Measurements from ENCODE around the gene GRM4. TPM values are rescaled to one million over a fixed set of nuclear protein-coding genes. Genes with fewer than 3 reads are reported as not detected.
"Not testable (repeated sequence)": the region's sequence is repeated elsewhere in the genome, so short reads cannot be mapped to it uniquely, and the experiment has no call there.

The GRM4 gene
- polyA plus RNA-seq (2013, experiment 1 of 2; ENCODE audit: insufficient read length): 0.14 TPM
- polyA plus RNA-seq (2013, experiment 2 of 2; ENCODE audit: insufficient read length): 0.14 TPM

DNA sequence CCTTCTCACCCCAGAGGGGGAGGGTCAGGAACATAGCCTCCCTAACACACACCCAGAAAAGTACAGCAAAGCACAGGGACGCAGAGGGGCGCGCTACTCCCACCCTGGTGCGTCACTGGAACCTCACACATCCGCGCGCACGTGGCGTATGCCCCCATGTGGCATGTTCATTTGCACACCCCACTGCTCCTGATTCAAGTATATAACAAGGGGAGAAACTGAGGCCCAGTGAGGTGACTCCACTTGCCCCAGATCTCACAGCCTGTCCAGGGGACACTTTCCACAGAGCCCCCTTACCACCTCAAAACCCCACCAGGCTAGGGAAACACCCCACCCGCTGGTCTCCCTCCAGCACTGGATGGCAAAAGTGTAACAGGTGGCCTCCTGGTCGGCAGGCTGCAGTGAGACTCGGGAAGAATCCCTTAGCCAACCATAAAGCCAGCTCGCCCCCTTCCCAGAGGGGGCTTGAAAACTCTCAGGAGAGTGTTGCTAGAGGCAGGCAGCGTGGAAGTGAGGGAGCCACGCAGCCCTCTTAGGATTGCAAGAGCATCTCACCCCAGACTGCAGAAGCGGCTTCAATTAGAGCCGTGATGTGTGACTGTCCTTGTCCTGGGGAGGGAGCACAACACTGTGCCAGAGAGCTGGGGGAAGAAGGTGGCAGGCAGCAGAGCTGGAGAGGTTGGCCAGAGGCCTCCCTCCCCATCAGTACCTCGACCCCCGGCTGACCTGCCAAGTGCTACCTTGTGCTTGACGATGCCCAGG, at the start of gene GRM4:
Gene GRM4, minus strand, starts transcription at position 67 of the 762 bp plus-strand sequence. CDS start 12,591 bp downstream, outside the sequence.
- no peak for DNase-seq

DNA sequence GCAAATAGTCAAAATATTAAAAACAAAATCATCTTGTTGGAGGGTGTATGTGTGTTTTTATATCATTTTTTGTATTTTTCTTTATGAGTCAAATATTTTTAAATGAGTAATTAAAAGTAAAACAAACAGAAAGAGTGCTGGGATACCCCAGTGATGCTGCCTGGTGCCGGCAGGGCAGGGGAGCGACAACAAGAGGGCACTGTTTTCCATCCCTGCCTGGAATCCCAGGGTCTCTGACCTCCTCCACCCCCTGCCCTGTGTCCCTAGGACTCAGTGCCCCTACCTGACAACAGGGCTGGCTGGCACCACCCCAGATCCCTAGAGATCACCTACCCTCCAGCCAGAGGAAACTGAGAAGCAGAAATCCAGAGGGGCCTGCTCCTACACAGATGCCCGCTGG, 48.9 kb upstream of the GRM4 start:
- DNase-seq: no peak

DNA sequence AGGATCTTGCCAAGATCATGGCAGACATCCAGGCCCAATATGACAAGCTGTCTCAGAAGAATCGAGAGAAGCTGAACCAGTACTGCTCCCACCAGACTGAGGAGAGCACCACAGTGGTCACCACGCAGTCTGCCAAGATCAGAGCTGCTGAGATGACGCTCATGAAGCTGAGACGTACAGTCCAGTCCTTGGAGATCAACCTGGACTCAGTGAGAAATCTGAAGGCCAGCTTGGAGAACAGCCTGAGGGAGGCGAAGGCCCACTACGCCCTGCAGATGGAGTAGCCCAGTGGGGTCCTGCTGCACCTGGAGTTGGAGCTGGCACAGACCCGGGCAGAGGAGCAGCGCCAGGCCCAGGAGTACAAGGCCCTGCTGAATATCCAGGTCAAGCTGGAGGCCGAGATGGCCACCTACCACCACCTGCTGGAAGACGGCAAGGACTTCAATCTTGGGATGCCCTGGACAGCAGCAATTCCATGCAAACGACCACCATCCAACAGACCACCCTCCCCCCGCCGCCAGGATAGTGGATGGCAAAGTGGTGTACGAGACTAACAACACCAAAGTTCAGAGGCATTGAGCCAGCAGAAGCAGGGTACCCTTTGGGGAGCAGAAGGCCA, 44.7 kb upstream of the GRM4 start:
- DNase-seq: no peak

DNA sequence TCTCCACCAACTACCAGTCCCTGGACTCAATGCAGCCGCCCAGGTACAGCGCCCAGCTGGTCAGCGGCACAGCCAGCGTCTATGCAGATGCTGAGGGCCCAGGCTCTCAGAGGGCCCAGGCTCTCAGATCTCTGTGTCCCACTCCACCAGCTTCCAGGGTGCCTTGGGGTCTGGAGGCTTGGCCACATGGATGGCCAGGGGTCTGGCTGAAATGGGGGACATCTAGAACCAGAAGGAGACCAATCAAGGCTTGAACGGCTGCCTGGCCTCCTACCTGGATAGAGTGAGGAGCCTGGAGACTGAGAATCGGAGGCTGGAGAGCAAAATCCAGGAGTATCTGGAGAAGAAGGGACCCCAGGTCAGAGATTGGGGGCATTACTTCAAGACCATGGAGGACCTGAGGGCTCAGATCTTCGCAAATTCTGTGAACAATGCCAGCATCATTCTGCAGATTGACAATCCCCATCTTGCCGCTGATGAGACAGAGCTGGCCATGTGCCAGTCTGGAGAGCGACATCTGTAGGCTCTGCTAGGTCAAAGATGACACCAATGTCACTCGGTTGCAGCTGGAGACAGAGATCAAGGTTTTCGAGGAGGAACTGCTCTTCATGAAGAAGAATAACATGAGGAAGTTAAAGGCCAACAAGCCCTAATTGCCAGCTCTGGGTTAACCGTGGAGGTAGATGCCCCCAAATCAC, 44.1 kb upstream of the GRM4 start:
- no peak for DNase-seq

DNA sequence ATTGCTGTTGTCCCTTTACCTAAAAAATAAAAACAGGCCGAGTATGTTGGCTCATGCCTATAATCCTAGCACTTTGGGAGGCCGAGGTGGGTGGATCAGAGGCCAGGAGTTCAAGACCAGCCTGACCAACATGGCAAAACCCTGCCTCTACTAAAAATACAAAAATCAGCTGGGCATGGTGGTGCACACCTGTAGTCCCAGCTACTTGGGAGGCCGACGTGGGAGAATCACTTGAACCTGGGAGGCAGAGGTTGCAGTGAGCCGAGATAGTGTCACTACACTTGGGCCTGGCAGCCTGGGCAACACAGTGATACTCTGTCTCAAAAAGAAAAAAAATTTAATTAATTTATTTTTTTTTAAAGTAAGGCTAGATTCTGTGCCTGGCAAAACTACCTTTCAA, 38.8 kb upstream of the GRM4 start:
- not testable (repeated sequence) for DNase-seq

DNA sequence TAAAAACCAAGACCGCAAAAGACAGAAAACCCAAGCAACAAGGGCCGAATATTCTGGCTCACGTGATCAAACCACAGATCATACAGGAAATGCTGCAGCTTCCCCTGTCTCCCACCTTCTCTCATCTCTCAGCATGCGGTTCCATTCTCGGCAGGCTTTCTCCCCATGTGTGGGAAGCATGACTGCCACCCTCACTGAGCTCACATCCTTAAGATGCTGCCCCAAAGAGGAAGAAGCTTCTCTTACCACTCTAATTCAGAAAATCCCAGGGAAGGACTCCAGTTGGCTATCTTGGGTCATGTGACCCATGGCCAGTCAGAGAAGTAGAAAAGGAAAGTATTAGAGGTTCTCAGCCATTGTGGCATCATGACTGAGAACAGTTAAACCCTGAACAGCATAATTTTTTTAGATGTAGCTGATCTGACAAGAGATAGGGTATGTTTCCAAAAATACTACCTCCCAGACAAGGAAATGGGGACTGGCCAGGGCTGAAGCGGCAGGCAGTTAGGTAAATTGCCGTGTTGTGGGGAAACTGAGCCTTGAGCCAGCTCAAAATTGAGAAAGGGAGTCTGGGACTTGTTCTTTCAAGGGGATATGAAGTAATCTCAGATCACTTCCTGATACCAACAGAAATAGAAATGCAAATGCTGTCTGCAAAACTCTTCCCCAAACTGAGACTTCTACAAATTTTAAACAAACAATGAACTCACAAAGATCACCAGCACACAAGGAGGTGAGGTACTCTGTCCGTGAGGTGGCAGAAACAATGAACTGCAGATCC, 37.1 kb upstream of the GRM4 start:
- DNase-seq: no peak

DNA sequence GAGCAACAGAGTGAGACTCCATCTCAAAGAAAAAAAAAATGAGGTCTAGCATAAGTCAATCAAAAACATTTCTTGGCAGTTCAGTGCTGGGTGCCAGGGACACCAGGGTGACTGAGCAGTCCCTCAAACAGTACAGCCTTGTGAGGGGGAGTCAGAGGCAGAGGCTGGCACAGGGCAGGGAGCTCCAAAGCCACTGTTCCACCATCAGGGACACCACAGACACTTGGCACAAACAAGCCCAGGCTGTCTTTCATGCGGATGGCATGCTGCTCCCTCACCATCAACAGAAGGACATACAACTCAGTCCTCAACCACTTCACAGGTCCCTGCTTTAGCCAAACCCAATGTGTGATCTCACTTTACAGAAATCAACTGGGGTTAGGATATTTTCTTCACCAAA, 36.0 kb upstream of the GRM4 start:
- no peak for DNase-seq

DNA sequence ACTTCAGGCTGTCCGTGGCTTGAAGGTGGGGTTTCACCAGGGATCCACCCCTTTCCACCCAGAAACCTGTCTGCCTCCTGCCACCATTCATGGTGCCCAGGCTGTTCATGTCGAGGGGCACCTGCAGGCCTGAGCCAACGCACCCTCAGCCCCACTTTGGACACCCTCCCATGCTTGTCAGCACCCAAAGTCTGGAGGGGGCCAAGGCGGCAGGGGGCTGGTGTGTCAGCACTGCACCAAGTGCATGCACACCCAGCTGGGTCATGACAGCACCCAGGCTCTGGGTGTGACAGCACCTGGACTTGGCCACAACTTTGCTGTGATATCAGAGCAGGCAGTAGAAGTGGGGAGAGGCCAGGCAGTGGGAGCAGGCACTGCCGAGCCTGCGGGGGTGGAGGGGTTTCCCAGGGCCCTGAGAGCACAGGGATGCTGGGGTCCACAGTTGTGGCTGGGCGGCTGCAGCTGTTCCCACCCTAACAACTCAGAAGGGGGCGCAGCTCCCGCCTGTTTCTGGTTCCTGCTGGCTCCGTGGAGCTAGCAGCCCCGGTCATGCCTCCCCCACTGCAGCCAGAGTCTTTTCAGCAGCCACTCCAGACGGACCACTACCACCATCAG, 33.3 kb upstream of the GRM4 start:
- no peak for DNase-seq

DNA sequence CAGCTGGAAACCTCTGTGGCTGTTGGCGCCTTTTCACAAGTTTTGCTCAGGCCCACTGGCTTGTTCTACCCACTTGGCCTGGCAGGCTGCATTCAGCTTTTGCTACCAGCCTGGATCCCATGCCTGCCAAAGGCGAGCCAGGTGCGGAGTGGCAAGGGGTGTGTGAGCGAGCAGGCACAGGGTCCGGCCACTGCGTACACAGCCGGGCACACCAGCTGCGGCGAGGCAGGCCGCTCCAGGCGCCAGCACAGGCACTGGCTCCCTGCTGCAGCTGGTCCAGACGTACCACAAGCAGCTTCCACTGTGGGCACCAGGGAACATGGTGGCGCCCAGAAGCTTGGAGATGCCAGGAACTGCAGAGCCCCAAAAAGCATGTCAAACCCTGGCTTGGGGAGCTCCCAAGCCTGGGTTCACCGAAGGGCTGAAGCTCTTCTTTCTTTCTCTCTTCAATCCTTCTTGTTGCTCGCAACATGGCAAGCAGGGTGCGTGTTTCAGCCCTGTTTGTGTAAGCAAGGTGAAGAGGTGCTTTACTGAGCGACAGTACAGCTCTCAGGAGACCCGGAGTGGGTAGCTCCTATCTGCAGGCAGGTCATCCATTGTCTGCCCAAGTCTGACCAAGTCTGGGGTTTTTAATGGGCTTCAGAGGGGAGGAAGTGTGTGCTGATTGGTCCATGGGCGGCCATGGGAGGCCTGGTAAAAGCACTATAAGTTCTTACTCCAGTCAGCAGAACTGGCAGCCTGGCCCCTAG, 32.6 kb upstream of the GRM4 start:
- no peak for DNase-seq

DNA sequence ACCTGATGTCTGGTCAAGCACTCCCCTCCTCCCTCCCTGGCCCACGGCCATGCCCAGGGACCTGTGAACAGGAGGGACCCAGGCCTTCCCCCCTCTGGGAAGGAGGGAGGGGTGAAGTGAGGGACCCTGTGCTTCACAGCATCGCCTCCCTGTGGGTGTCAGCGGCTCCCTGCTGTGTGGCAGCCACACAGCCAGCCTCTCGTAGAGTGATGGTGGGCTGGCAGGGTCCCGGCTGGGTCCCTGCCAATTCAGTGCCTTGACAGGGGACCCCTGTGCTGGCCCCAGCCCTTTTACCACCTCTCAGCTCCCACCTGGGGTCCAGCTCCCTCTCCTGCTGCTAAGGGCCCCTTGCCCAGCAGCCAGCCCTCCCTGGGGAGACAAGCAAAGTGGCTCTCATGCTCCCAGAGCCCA, 31.3 kb upstream of the GRM4 start:
- DNase-seq: no peak

DNA sequence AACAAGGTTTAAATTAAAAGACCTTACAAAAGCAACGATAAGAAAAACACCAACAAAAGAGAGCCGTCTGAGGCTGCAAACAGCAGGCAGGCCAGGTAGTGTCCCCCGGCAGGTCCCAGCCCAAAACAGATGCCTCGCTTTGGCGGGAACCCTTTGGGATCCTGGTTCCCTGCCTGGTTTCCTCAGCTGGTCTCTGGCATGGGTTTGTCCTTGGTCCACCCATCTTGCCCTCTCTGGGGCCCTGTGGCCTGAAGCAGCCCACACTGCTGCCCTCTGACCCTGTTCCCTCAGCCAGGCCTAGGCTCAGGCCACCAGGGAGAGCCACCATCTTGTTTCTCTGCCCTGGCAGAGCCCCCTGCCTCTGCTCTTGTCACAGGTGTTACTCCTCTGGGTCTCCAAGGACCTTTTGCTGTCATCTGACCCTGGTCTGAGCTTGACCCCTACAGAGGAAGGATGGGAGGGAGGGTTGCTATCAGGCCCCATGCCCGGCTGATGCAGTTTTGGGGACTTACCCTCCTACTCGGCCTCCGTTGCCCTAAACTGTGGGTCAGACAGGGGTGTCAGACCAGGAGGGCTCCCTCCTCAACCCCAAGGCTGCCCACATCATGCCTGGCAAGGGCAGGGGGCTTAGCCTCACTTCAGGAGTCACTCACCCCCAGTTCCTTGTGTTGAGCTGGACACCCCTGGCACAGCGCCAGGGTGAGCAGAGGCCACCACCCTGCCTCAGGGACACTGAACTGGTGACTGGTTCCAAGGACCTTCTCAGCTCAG, 30.6 kb upstream of the GRM4 start:
- DNase-seq: no peak

DNA sequence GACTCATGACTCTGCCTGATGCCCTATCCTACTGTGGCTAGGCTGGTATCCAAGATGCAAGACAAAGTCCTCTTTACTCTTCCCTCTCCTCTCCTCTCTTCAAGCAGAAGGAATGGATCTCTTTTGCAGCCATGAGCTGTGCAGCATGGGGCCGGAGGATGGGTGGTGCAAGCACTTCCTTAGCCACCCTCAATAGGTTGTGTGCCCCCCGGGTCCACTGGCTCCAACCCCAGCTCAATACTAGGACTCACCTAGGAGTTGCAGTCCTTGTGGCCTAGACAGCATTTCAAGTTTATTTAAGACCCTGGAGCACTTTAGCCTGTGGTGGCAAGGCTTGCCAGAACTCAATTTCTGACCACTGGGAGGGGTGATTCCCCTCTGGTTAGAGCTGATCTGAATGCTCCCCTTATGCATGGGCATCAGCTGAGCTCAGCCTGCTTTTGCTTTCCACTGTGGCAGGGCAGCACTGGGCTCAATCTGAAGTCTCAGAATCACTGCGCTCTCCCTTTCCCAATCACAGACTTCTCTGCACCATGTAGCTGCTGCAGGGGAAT, 29.0 kb upstream of the GRM4 start:
- no peak for DNase-seq

DNA sequence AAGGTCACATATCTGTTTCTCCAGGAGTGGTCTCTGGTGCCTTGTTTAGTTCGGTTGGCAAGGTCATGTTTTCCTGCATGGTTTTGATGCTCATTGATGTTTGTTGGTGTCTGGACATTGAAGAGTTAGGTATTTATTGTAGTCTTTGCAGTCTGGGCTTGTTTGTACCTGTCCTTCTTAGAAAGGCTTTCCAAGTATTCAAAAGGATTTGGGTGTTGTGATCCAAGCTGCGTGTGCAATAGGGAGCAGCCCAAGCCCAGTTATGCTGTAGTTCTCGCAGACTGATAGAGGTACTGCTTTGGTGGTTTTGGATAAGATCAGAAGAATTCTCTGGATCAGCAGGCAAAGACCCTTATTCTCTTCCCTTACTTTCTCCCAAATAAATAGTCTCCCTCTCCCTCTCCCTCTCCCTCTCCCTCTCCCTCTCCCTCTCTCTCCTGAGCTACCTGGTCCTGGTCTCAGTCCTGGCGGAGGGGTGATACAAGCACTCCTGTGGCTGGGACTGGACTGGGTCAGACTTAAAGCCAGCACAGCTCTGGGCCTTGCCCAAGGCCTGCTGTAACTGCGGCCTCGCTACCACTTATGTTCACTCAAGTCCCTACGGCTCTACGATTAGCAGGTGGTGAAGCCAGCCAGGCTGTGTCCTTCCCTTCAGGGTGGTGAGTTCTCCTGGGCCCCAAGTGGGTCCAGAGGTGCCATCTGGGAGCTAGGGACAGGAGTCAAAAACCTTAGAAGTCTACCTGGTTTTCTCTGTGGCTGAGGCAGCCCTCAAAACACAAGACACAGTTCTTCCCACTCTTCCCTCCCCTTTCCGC, 27.3 kb upstream of the GRM4 start:
- no peak for DNase-seq

DNA sequence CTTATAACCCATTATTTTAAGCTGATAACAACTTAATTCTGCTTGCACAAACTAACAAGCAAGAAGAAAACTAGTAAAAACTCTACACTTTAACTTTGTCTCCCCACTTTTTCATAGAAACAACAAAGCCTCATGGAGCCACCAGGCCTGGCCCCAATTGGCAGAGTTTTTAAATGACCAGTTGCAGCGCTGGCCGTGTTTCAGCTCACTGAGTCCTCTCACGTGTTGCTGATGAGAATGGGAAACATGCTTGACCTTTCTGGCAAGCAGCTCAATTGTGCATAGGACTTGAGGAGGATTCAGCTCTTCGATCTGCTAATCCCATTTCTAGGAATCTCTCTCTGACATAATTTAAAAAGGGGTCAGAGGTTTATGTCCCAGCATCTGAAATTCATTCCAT, 24.5 kb upstream of the GRM4 start:
- DNase-seq: no peak

DNA sequence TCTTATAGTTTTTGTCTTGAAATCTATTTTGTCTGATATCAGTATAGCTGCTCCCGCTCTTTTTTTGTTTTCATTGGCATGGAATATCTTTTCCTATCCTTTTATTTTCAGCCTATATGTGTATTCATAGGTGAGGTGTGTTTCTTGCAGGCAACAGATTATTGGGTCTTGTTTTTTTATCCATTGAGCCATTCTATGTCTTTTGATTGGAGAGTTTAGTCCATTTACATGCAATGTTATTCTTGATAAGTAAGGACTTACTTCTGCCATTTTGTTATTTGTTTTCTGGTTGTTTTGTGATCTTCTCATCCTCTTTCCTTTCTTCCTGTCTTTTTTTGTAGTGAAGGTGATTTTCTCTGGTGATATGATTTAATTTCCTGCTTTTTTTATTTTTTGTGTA, 24.0 kb upstream of the GRM4 start:
- DNase-seq: no peak

DNA sequence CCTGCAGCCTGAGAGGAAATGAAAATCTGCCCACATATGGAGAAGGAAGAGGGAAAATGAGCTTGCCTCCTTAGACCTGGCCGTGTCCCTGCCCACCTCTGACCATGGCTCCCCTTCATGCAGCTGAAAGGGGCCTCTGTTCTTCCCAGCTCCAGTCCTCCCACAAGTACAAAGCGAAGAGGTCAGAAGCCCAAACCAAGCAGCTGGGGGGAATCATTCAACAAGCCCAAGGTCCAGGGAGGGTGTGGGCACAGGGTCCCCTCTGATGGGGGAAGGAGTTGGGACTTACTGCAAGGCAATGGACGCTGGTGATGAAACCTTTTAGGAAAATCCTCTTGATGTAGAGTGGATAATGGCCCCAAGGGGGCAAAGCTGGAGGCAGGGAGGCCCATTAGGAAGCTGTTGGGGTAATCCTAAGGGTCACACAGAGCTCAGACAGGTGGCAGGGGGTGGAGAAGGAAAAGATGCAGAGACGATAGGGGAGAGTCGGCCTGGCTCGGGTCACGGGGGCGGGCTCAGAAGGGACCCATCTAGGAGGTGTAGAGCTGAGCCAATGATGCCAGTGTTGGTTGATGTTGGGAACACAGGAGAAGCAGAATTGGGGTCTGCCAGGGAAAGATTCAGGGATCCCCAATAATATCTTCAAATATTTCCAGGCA, 16.1 kb upstream of the GRM4 start:
- no peak for DNase-seq

DNA sequence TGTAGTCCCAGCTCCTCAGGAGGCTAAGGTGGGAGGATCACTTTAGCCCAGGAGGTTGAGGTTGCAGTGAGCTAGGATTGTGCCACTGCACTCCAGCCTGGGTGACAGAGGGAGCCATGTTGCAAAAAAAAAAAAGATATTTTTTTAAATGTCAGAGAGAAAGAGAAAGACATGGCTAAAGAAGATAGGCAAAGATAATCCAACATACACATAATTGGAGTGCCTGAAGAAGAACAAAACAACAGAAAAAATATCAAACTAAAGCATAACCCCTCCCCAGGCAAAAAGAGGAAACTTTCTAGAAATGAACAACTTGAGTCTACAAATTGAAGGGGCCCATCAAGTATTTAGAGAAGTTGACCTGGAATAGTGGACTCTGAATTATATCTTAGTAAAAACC, 14.0 kb upstream of the GRM4 start:
- DNase-seq: no peak

DNA sequence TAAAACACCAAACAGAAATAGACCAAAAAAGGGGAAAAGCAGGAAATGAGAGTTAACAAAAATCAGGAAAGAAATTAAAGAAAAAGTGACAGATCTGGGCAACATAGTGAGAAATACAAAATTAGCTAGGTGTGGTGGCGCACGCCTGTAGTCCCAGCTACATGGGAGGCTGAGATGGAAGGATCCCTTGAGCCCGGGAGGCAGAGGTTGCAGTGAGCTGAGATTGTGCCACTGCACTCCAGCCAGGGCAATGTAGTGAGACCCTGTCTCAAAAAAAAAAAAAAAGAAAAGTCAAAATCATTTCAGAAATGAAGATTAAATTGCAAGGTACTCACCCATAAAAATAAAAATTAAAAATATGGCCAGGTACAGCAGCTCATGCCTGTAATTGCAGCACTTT, 13.0 kb upstream of the GRM4 start:
- DNase-seq: no peak

DNA sequence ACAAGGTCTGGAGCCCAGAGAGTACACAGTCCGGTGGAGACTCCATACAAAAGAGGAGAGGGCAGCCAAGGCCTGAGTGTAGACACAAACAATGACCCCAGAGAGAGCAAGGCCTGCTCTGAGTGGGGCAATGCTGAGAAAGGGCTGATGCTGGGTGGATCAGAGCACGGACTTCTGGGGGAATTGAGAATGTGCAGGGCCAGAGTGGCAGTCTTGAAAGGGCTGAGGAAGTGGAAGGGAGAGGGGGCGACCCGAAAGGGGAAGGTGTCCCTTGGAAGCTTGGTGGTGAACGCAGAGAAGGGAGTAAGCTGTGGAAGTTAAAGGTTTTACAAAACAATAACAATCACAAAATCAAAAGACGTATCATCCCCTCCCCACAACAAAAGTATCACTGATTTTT, 12.0 kb upstream of the GRM4 start:
- DNase-seq: no peak
